ENCODE data around the gene SMR3B.

The SMR3B gene

GRCh38 chr4:70360460-70360859 lies 22.5 kb upstream of the SMR3B start, which contains the start of gene SMR3A:
SMR3A (plus strand) TSS chr4:70360760; CDS start chr4:70362116, 1,356 bp downstream.
- H3K4me3 ChIP-seq (ENCODE audit: low read depth, low read length): no peak within 1 kb of the TSS
- in situ Hi-C loops (cut with HindIII; ENCODE audit: low sequenced_read_pairs): no loop called here
- no peak for TF ChIP-seq CTCF (IDR thresholded peaks at IDR 0.05; ENCODE audit: low read depth, low read length)
- no peak for DNase-seq (ENCODE audit: low read depth, low spot score)

- in situ Hi-C loops (cut with HindIII; ENCODE audit: low sequenced_read_pairs): no loop called here
- H3K4me3 ChIP-seq (ENCODE audit: low read depth, low read length): no peak overlapping the region
- no peak for DNase-seq (ENCODE audit: low read depth, low spot score)
- TF ChIP-seq CTCF (IDR thresholded peaks at IDR 0.05; ENCODE audit: low read depth, low read length): no peak
These were observed 18.9 kb upstream of the SMR3B start for GRCh38 chr4:70364002-70364401.

- no peak for TF ChIP-seq CTCF (IDR thresholded peaks at IDR 0.05; ENCODE audit: low read depth, low read length)
- in situ Hi-C loops (cut with HindIII; ENCODE audit: low sequenced_read_pairs): no loop called here
- H3K4me3 ChIP-seq (ENCODE audit: low read depth, low read length): no peak overlapping the region
- DNase-seq (ENCODE audit: low read depth, low spot score): no peak
These were observed 17.5 kb upstream of the SMR3B start for GRCh38 chr4:70365479-70365878.

GRCh38 chr4:70367813-70368212 lies 15.1 kb upstream of the SMR3B start:
- no peak for TF ChIP-seq CTCF (IDR thresholded peaks at IDR 0.05; ENCODE audit: low read depth, low read length)
- no peak for DNase-seq (ENCODE audit: low read depth, low spot score)
- H3K4me3 ChIP-seq (ENCODE audit: low read depth, low read length): no peak overlapping the region
- in situ Hi-C loops (cut with HindIII; ENCODE audit: low sequenced_read_pairs): no loop called here

GRCh38 chr4:70371987-70372386 lies 10.9 kb upstream of the SMR3B start:
- DNase-seq (ENCODE audit: low read depth, low spot score): no peak
- in situ Hi-C loops (cut with HindIII; ENCODE audit: low sequenced_read_pairs): no loop called here
- no peak overlapping the region for H3K4me3 ChIP-seq (ENCODE audit: low read depth, low read length)
- TF ChIP-seq CTCF (IDR thresholded peaks at IDR 0.05; ENCODE audit: low read depth, low read length): no peak

- DNase-seq (ENCODE audit: low read depth, low spot score): no peak
- no peak overlapping the region for H3K4me3 ChIP-seq (ENCODE audit: low read depth, low read length)
- TF ChIP-seq CTCF (IDR thresholded peaks at IDR 0.05; ENCODE audit: low read depth, low read length): no peak
- in situ Hi-C loops (cut with HindIII; ENCODE audit: low sequenced_read_pairs): no loop called here
These were observed 10.2 kb upstream of the SMR3B start for GRCh38 chr4:70372760-70373159.

- no peak for DNase-seq (ENCODE audit: low read depth, low spot score)
- no peak for TF ChIP-seq CTCF (IDR thresholded peaks at IDR 0.05; ENCODE audit: low read depth, low read length)
- in situ Hi-C loops (cut with HindIII; ENCODE audit: low sequenced_read_pairs): no loop called here
- no peak overlapping the region for H3K4me3 ChIP-seq (ENCODE audit: low read depth, low read length)
These were observed 2.4 kb upstream of the SMR3B start for GRCh38 chr4:70380578-70380977.

Data from astrocyte of the spinal cord (primary cell).